HFF-Myc (cell line): Measurements from ENCODE around the gene TWNK.

Experiments used
- DNase-seq: peaks from one replicate; pipeline ENCODE4 v3.0.0-alpha.2; 2011; ENCODE audit warnings: low read depth; ENCODE audit errors: extremely low read depth
- H3K4me3 ChIP-seq: replicated peaks from 2 replicates; pipeline ENCODE4 v1.5.1; 2011; ENCODE audit warnings: low read depth, mild to moderate bottlenecking, control low read depth, low read length
- CTCF ChIP-seq: IDR thresholded peaks from 2 replicates; pipeline ENCODE4 v1.5.1; 2012; ENCODE audit warnings: mild to moderate bottlenecking, low read depth, low read length, control low read depth; ENCODE audit errors: missing control alignments

TWNK gene

GRCh38 chr10:100962351-100963080, 24.8 kb upstream of the TWNK start:
- no peak overlapping the region for H3K4me3 ChIP-seq
- DNase-seq: no peak
- TF ChIP-seq CTCF: no peak

DNA sequence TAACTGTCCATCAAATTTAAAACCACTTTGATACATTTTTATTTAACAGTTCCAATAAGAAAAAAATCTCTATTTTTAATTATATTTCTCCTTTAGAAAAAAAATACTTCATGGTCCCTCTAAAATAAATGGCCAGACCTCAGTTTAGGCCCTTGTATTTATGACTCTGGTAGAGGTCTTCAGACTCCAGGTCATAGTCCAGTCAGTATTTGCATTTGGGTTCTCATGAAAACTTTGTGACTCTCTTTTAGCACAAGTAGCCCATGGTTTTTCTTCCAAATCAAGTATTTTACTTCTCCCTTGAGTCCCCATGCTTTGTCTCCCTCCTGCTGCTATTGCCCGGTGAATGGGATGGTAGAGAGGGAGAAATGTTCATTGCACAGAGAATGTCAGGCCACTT, 23.5 kb upstream of the TWNK start:
- no peak for DNase-seq
- TF ChIP-seq CTCF: no peak
- no peak overlapping the region for H3K4me3 ChIP-seq

- no peak for DNase-seq
- no peak overlapping the region for H3K4me3 ChIP-seq
- no peak for TF ChIP-seq CTCF
Measured at GRCh38 chr10:100965820-100966219, 21.5 kb upstream of the TWNK start.

DNA sequence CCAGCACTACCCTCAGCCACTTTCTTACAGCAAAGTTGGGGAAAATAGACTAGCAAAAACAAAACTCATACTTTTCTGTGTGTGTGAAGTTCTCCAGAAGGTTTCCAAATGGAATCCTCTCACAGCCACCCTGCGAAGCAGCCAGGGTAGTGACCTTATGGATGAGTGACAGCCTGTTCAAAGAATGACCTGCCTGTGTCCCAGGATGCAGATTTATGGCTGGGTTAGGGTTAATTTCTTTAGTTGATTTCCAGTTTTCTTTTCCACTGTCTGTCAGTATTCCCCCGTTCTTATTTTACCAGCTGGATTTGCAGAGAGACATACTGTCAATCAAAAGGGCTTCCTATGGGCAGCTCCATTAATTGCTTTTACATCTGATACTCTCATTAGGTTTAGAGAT, 20.5 kb upstream of the TWNK start:
- no peak for DNase-seq
- no peak for TF ChIP-seq CTCF
- no peak overlapping the region for H3K4me3 ChIP-seq

DNA sequence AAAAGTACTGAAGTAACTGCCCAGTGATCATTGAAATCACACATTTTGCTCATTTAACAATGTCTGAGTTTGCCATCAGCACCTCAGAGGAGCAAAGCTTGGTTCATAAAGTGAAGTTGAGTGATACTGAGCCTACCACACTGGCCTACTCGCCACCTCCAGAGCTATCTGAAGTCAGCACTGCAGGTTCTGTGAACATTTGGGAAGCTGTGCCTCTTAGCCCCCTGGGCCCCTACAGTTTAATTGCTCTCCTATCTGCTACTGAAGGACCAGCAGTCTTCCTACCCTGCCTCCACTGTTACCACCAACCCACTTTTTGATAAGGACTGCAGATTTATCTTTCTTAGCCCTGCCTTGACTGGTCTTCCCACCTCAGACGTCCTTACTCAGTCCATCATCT, 20.0 kb upstream of the TWNK start:
- H3K4me3 ChIP-seq: no peak overlapping the region
- no peak for TF ChIP-seq CTCF
- no peak for DNase-seq

DNA sequence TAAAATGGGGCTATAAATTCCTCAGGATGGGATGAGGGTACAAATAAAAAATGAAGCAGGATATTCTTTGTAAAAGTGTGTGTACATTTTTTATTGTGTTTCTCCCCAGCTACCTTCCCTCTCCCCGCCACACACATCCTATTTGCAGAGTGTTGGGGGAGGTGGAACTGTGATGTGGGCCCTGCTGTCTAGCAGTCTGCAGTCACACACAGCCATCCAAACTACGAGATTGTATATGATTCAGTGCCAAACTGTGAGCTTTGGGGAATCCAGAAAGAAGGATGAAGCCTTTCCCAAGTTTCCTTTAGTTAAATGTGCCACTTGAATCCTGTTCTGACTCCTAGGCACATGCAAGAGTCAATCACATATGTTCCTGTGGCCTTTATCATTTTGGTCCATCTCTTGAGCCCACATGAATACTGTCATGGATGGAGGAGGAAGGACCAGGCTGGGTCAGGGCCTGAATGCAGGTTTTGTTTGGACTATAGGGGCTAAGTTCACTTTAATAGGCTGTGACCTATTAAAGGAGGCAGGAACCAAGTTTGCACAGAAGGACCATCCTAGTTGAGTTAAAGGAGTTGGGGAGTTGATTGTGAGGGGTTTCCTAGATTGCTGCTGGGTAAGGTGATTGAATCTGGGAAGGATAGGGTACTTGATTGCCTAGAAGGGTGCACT, 19.1 kb upstream of the TWNK start:
- TF ChIP-seq CTCF: no peak
- no peak overlapping the region for H3K4me3 ChIP-seq

More for the DNA sequence above, 19.1 kb upstream of the TWNK start:
- DNase-seq: no peak
